GM10266 (cell line): ENCODE results near the gene CLTA.

Source experiments
- DNase-seq: peaks from one replicate; pipeline ENCODE4 v3.0.0; 2012; ENCODE audit errors: extremely low spot score
- TF ChIP-seq, protein P1 (sequence below): IDR thresholded peaks from 2 replicates; pipeline ENCODE4 v1.5.1; 2012; ENCODE audit warnings: mild to moderate bottlenecking, low read depth; ENCODE audit not compliant: control insufficient read depth, insufficient read depth; ENCODE audit errors: missing control alignments

The CLTA gene

DNA sequence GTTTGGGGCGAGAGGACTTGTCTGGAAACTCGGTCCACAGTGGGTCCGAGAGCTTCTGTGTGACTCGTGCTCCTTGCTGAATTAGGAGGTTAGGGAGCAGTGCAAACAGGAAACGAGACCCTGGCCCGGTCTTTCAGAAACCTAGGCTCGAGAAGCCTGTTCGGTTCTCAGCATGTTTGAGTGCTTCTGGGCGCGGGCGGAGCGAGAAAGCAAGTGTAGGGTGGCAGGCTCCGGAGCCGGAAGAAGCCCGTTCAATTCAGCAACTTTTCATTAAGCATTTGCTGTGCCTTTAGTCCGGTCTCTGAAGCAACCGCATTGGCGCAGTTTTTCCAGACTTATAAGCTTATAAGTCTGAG is 547 bp downstream of the CLTA start:
- TF ChIP-seq, protein P1, sequence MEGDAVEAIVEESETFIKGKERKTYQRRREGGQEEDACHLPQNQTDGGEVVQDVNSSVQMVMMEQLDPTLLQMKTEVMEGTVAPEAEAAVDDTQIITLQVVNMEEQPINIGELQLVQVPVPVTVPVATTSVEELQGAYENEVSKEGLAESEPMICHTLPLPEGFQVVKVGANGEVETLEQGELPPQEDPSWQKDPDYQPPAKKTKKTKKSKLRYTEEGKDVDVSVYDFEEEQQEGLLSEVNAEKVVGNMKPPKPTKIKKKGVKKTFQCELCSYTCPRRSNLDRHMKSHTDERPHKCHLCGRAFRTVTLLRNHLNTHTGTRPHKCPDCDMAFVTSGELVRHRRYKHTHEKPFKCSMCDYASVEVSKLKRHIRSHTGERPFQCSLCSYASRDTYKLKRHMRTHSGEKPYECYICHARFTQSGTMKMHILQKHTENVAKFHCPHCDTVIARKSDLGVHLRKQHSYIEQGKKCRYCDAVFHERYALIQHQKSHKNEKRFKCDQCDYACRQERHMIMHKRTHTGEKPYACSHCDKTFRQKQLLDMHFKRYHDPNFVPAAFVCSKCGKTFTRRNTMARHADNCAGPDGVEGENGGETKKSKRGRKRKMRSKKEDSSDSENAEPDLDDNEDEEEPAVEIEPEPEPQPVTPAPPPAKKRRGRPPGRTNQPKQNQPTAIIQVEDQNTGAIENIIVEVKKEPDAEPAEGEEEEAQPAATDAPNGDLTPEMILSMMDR: no peak
- no peak for DNase-seq

DNA sequence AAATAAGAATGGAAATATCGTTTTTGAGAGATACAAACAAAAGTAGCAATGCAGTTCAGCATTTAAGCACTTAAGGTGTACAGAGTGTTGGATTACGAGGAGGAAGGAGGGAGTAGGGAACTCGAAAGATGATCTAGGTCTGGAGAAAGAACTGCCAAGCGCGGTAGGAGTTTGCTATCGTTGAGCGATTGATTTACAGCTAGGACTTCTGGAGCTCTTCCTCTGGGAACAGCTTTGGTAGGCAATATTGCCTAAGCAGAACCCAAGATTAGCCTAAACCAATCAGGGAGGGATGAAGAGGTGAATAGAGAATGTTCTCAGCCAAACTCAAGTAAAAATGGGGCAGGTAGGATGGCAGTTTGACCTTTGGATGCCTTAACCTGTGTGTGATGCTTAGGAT is 965 bp downstream of the CLTA start:
- TF ChIP-seq, protein P1: no peak
- DNase-seq: no peak

- TF ChIP-seq, protein P1: no peak
- DNase-seq: no peak
These were observed 1.5 kb downstream of the CLTA start for GRCh38 chr9:36192196-36192595.

DNA sequence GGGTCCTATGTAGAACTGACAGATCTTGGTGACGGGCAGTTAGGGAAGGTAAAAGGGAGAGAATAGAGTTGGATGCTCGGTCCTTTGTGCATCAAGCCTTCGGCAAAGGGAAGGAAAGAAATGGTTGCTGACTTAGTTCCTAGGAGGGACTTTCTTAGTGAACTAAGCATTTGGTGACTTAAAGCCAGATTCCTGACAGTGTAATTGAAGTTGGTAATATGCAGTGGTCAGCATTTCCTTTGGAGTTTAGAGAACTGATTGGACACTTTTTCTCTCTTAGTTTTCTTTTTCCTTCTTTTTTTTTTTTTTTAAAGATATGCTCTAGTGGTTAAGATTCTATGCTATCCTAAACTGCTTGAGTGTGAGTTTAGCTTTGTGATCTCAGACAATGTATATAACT is 2.3 kb downstream of the CLTA start:
- TF ChIP-seq, protein P1: no peak
- no peak for DNase-seq

DNA sequence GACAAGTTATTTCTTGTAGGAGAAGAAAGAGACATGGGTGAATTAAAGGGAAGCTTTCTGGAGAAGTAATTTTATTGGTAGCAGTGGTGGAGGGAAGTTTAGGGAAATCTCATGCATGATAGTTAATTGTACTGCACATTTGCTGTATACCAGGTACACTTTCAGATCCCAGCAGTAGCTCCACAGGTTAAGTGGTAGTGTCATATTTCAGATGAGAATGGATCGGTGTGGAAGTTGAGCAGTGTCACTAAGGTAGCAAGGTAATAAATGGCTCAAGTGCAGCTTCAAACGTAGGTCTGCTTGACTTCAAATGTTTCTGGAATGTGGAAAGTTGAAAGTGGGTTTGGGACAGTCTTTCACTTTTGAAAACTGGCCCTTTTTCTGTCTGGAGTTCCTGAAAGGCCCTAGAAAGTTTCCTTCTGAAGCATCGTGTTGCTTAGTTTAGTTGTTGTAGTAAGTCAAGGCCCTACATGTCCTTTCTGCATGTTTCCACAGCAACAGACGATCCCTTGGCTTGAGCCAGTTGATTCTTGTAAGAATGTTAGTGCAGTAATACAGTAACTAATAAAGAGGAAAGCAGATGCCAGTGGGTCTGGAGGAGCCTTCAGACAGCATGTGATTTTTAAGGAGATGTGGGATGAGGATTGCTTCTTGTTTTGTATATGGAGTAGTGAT is 3.7 kb downstream of the CLTA start:
- TF ChIP-seq, protein P1: no peak
- DNase-seq: no peak

DNA sequence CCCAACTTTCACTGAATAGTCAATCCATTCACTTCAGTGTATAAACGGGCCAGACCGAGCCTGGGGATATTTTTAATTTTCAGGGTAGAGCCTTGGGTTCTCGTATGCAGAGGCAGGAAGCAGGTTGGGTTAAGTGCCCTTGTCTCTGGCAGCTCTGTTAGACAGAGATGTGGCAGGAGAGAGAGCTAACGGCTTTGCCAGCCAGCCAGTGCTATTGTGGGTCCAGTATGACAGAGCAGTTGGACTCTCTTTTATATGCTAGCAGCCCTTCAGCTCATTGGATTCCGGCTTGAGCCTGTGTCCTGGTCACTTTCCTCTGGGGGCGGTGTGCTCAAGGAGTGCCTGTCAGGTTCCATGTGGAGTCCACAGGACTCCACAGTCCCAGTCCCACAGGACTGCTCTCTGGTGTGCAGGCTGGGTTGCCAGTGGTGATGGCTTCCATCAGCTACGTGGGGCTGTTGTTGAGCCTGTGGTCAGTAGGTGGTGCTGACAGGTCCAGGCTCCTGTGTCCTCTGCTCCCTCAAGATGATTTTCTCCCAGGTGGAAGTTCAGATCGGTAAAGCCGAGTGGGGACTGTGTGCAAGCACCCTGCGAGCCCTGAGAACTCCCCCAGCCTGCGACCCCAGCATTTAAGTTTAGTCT is 14.3 kb downstream of the CLTA start:
- TF ChIP-seq, protein P1: no peak
- no peak for DNase-seq

GRCh38 chr9:36207016-36207415 is 16.3 kb downstream of the CLTA start:
- TF ChIP-seq, protein P1: no peak
- no peak for DNase-seq
